Small intestine (tissue), 7 donors: ENCODE results near the gene NRXN3. TPM values are rescaled to one million over a fixed set of nuclear protein-coding genes. Genes with fewer than 3 reads are reported as not detected.

ENCODE experiments used
- DNase-seq, 2 donors: peaks; one replicate each; pipeline versions ENCODE4 v3.0.0 to v3.0.0-alpha.2; 2013
- FAIRE-seq: peaks from 2 replicates; lab custom pipeline; 2012; peaks lifted over from hg19 to GRCh38; lab: Jason Lieb, UNC
- H3K27ac ChIP-seq, 3 donors: one replicate each; pipeline ENCODE4 v1.5.1; 2013; ENCODE audit warnings: low read length in 2 of 3, mild to moderate bottlenecking in 2 of 3, control low read depth in 1 of 3, inconsistent platforms in 1 of 3, low read depth in 1 of 3, moderate library complexity in 1 of 3
- H3K27me3 ChIP-seq, 3 donors: one replicate each; pipeline ENCODE4 v1.6.1; 2013; ENCODE audit warnings: low read length in 3 of 3, inconsistent platforms in 1 of 3; ENCODE audit not compliant: control insufficient read depth in 3 of 3, insufficient read depth in 3 of 3
- H3K36me3 ChIP-seq, 3 donors: one replicate each; pipeline ENCODE4 v1.6.1; 2013; ENCODE audit warnings: low read length in 3 of 3, inconsistent platforms in 1 of 3, low read depth in 1 of 3, mild to moderate bottlenecking in 1 of 3, moderate library complexity in 1 of 3; ENCODE audit not compliant: control insufficient read depth in 3 of 3, insufficient read depth in 2 of 3
- H3K4me1 ChIP-seq, 3 donors: one replicate each; pipeline ENCODE4 v1.6.1; 2013; ENCODE audit warnings: low read length in 2 of 3, inconsistent platforms in 1 of 3, low read depth in 1 of 3, mild to moderate bottlenecking in 1 of 3, moderate library complexity in 1 of 3; ENCODE audit not compliant: control insufficient read depth in 3 of 3, insufficient read depth in 2 of 3
- H3K4me3 ChIP-seq, 3 donors: one replicate each; pipeline ENCODE4 v1.5.1; 2013; ENCODE audit warnings: low read length in 3 of 3, control low read depth in 1 of 3, inconsistent platforms in 1 of 3, low read depth in 1 of 3, mild to moderate bottlenecking in 1 of 3, moderate library complexity in 1 of 3
- H3K9me3 ChIP-seq, 2 donors: one replicate each; pipeline ENCODE4 v1.6.1; 2013; ENCODE audit warnings: low read depth in 1 of 2, low read length in 1 of 2; ENCODE audit not compliant: control insufficient read depth in 2 of 2, insufficient read depth in 1 of 2
- WGBS, 3 donors: extraction: QIAGEN DNeasy Blood & Tissue Kit; methylation state at CpG; one replicate each; pipeline ENCODE4 v1.1.7; 2013; 5-methylcytosine and 5-hydroxymethylcytosine counted together
- polyA plus RNA-seq, 4 donors: library from polyadenylated mRNA; stranded (reverse) in 3 of 4; unstranded in 1 of 4; fragments of 200-250 nt in 3 of 4; fragments of 120-200 nt in 1 of 4; gene quantifications; one replicate each; pipeline versions ENCODE4 v1.2.1 to v1.2.3, GENCODE V29; 2013
- donor health status: healthy with polysubstance abuse.
- donor health status: control.
- donor health status: control.
- donor health status: Bipolar disorder and iron deficiency.
- donor health status: healthy.

The NRXN3 gene
- polyA plus RNA-seq, 4 donors: 2.3 TPM; not detected in 2

DNA sequence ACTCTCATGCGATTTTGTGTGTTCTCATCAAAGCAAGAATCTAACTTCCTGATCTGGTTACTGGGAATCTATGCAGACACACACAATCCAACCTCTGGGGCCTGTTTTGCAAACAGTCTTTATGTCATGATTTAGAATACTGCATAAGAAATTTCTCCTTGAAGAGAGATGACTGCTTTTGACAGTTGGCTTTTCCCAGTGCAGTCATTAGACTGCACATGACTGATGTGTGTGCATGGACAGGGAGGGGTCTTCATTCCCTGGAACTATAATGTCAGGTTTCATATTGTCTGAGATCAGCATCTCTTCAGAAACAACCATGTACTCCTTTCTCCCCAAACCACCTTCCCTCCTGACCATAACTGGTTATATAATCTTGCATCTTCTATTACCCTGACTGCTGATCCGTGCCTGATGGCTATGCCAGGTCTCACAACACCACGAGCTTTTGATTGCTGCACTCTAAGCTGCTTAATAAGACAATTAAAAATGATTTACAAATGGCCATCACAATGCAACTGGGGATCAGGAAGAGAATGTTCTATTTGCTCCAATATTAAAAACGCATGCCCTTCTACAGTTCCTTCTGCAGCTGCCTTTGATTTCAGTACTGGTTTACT is 995.4 kb downstream of the NRXN3 start:
- FAIRE-seq (no peak), DNase-seq (no peak)
- Histone ChIP-seq H3K27me3 (no peaks in the 10 kb centered on the region), H3K27ac (no peak overlapping the region), H3K4me1 (no peaks in the 10 kb centered on the region), H3K36me3 (no peaks in the 10 kb centered on the region), H3K9me3 (no peaks in the 10 kb centered on the region), H3K4me3 (no peak overlapping the region)
- WGBS, 3 donors: 68 to 79% (median 69%) methylated on average over 4 of the region's 4 CpGs

DNA sequence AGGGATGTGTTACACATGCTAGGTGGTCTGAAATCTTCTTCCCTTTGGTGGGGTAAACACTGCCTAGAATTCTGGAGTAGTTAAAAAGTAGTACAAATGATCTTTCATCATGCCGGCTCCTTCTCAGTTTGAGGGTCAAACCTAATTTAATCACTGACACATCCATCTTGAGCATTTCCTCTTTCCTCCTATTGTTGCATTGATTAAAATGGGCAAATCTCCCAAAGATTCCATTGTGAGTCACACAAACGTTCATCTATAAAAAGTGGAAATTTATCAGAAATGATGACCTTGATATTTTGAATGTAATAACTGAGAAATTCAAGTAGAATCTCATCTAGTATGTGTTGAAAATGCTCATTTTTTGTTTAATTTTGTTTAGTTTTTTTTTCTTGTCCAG is 996.0 kb downstream of the NRXN3 start:
- Histone ChIP-seq H3K4me1 (no peaks in the 10 kb centered on the region), H3K9me3 (no peaks in the 10 kb centered on the region), H3K36me3 (no peaks in the 10 kb centered on the region), H3K4me3 (no peak overlapping the region), H3K27me3 (no peaks in the 10 kb centered on the region), H3K27ac (no peak overlapping the region)
- DNase-seq (no peak), FAIRE-seq (no peak)
- 55 to 60% (median 58%) methylated on average over 2 of the region's 2 CpGs for WGBS, 3 donors

- Histone ChIP-seq H3K27ac (no peak overlapping the region), H3K4me3 (no peak overlapping the region), H3K4me1 (no peaks in the 10 kb centered on the region), H3K9me3 (no peaks in the 10 kb centered on the region), H3K36me3 (no peaks in the 10 kb centered on the region), H3K27me3 (no peaks in the 10 kb centered on the region)
- FAIRE-seq (no peak), DNase-seq (no peak)
- WGBS, 3 donors: 17 to 36% (median 24%) methylated on average over 1 of the region's 1 CpG
Observed at GRCh38 chr14:79167957-79168356, 997.8 kb downstream of the NRXN3 start.

GRCh38 chr14:79175671-79176070 is 1005.5 kb downstream of the NRXN3 start:
- H3K27me3 ChIP-seq: no peaks in the 10 kb centered on the region
- no peak overlapping the region for H3K4me3 ChIP-seq
- 39 to 65% (median 49%) methylated on average over 5 of the region's 5 CpGs for WGBS, 3 donors
- H3K27ac ChIP-seq: no peak overlapping the region
- DNase-seq: no peak
- H3K9me3 ChIP-seq: no peaks in the 10 kb centered on the region
- H3K36me3 ChIP-seq: no peaks in the 10 kb centered on the region
- no peaks in the 10 kb centered on the region for H3K4me1 ChIP-seq
- no peak for FAIRE-seq

DNA sequence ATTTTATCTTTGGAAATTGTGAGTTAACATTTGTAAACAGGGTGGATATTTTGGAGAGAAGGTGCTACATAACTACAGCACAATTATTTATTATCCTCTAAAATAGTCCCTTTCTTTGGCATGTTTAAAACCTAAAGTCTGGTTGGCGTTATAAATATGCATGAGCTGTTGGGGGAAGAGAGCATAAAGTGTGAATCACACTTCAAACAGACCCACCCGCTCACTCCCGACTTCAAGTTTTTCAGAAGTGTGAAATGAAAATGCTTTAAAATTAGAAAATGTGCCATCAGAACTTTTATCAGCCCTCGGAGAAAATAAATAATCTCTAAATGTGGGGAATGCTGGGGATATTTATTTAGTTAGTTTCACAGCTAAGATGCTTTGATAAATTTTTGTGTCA is 1006.9 kb downstream of the NRXN3 start:
- WGBS, 3 donors: 56 to 75% (median 60%) methylated on average over 4 of the region's 4 CpGs

GRCh38 chr14:79178719-79179118 is 1008.5 kb downstream of the NRXN3 start:
- FAIRE-seq: no peak

More for the DNA sequence above, 1006.9 kb downstream of the NRXN3 start:
- DNase-seq (no peak), FAIRE-seq (no peak)
- Histone ChIP-seq H3K27me3 (no peaks in the 10 kb centered on the region), H3K9me3 (no peaks in the 10 kb centered on the region), H3K4me1 (no peaks in the 10 kb centered on the region), H3K27ac (no peak overlapping the region), H3K4me3 (no peak overlapping the region), H3K36me3 (no peaks in the 10 kb centered on the region)

DNA sequence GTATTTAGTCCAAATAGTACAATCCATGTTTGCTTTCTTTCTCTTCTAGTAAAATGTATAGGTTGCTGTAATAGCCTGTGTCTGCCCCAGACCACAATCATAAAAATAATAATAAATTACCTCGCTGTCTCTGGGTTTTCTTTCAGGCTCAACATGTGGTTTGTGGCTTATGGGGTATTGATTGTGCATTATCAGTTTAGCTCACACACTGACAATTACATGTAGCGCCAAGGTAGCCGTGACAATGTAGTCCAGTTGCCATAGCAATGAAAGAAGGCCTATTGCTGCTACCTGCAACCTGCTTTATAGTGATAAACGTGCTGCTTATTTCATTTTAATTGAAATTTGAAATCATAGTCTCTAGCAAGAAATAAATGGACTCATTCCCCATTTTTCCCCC is 1009.8 kb downstream of the NRXN3 start:
- WGBS, 3 donors: 75 to 79% (median 78%) methylated on average over 4 of the region's 4 CpGs
- Histone ChIP-seq H3K36me3 (no peaks in the 10 kb centered on the region), H3K27ac (no peak overlapping the region), H3K4me1 (no peaks in the 10 kb centered on the region), H3K9me3 (no peaks in the 10 kb centered on the region), H3K4me3 (no peak overlapping the region), H3K27me3 (no peaks in the 10 kb centered on the region)
- FAIRE-seq (no peak), DNase-seq (no peak)

More at GRCh38 chr14:79178719-79179118, 1008.5 kb downstream of the NRXN3 start:
- no peaks in the 10 kb centered on the region for H3K36me3 ChIP-seq
- H3K27me3 ChIP-seq: no peaks in the 10 kb centered on the region
- H3K4me1 ChIP-seq: no peaks in the 10 kb centered on the region
- no peak overlapping the region for H3K27ac ChIP-seq
- no peak for DNase-seq
- H3K9me3 ChIP-seq: no peaks in the 10 kb centered on the region
- no peak overlapping the region for H3K4me3 ChIP-seq

DNA sequence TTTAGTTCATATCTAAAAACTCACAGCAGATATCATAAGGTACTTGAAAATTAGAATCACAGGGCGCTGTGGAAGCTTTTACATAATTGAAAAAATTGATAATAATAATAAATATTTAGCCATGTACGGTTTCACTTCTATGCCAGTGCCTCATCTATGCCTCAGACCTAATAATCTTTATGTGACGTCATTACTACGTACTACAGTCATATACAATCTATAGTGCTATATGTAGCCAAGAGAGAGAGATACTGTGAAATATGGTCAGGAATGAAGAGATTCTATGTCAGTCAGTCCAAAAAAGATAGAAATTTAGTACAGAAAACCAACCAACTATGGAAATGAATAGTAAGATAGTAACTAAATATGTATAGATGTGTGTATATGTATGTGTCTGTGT is 1010.5 kb downstream of the NRXN3 start:
- no peaks in the 10 kb centered on the region for H3K9me3 ChIP-seq
- no peaks in the 10 kb centered on the region for H3K4me1 ChIP-seq
- H3K27ac ChIP-seq: no peak overlapping the region
- DNase-seq: no peak
- 88 to 92% (median 90%) methylated on average over 4 of the region's 4 CpGs for WGBS, 3 donors
- no peak overlapping the region for H3K4me3 ChIP-seq
- no peaks in the 10 kb centered on the region for H3K27me3 ChIP-seq
- FAIRE-seq: no peak
- no peaks in the 10 kb centered on the region for H3K36me3 ChIP-seq

- H3K4me1 ChIP-seq: no peaks in the 10 kb centered on the region
- no peak overlapping the region for H3K4me3 ChIP-seq
- no peak overlapping the region for H3K27ac ChIP-seq
- H3K9me3 ChIP-seq: no peaks in the 10 kb centered on the region
- no peaks in the 10 kb centered on the region for H3K36me3 ChIP-seq
- no peaks in the 10 kb centered on the region for H3K27me3 ChIP-seq
- FAIRE-seq (no peak), DNase-seq (no peak)
- WGBS, 3 donors: 70 to 85% (median 83%) methylated on average over 3 of the region's 3 CpGs
Observed at GRCh38 chr14:79186523-79186922, 1016.4 kb downstream of the NRXN3 start.
